ENCODE measurements around the gene CDKL5. TPM values are rescaled to one million over a fixed set of nuclear protein-coding genes. Genes with fewer than 3 reads are reported as not detected.

CDKL5 gene
- polyA plus RNA-seq, 1 experiment: 13.3 TPM

DNA sequence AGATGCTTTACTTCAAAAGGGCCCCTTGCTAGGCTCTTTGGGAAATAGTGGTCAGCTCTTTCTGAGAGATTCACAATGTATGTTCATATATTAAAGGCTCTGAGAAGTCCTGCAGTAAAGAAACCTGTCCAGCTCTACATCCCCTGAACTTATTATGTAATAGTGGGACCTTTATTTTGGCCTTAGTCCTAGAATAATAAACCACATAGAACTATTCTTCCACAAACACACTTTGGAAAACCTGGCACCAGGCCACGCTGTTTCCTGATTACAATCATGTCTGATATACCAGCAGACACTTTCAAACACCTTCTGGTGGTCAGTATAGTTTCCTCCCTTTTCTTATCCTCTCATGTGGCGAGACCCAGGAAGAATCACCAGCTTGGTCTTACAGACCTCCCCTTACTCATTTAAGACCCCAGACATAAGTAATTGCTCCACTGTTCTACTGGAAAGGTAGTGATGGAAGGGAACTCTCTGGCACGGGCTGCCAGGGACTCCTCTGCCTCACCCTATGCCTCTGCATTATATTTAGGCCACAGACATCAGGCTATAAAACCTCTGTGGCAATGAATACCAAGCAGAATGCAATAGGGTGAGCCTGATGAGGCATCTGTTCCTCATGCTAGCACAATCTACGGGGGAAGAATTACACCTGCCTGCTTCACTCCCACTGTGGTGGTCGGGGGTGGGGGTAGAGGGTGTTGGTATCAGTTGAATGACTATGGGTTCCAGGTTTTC is 276.4 kb downstream of the CDKL5 start:
- no peaks in the 10 kb centered on the region for H3K9me3 ChIP-seq (ENCODE audit: control insufficient read depth, insufficient read depth, low read length)
- H3K4me3 ChIP-seq (ENCODE audit: low read depth, low read length): no peak overlapping the region
- TF ChIP-seq, protein P1, sequence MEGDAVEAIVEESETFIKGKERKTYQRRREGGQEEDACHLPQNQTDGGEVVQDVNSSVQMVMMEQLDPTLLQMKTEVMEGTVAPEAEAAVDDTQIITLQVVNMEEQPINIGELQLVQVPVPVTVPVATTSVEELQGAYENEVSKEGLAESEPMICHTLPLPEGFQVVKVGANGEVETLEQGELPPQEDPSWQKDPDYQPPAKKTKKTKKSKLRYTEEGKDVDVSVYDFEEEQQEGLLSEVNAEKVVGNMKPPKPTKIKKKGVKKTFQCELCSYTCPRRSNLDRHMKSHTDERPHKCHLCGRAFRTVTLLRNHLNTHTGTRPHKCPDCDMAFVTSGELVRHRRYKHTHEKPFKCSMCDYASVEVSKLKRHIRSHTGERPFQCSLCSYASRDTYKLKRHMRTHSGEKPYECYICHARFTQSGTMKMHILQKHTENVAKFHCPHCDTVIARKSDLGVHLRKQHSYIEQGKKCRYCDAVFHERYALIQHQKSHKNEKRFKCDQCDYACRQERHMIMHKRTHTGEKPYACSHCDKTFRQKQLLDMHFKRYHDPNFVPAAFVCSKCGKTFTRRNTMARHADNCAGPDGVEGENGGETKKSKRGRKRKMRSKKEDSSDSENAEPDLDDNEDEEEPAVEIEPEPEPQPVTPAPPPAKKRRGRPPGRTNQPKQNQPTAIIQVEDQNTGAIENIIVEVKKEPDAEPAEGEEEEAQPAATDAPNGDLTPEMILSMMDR (IDR thresholded peaks at IDR 0.05; ENCODE audit: low read depth, low read length): no peak
- CTCF ChIA-PET: interaction anchor here (0.5 kb wide), 1 partner anchor 608 kb away, joined by 3 read pairs; no protein-coding TSS in a partner anchor
- no peak overlapping the region for H3K27ac ChIP-seq (ENCODE audit: low read depth, low read length)
- no peak for DNase-seq (ENCODE audit: low read depth, low spot score)
- POLR2A ChIA-PET: no interaction called here
- H3K27me3 ChIP-seq (ENCODE audit: control insufficient read depth, insufficient read depth, low read length): no peaks in the 10 kb centered on the region

DNA sequence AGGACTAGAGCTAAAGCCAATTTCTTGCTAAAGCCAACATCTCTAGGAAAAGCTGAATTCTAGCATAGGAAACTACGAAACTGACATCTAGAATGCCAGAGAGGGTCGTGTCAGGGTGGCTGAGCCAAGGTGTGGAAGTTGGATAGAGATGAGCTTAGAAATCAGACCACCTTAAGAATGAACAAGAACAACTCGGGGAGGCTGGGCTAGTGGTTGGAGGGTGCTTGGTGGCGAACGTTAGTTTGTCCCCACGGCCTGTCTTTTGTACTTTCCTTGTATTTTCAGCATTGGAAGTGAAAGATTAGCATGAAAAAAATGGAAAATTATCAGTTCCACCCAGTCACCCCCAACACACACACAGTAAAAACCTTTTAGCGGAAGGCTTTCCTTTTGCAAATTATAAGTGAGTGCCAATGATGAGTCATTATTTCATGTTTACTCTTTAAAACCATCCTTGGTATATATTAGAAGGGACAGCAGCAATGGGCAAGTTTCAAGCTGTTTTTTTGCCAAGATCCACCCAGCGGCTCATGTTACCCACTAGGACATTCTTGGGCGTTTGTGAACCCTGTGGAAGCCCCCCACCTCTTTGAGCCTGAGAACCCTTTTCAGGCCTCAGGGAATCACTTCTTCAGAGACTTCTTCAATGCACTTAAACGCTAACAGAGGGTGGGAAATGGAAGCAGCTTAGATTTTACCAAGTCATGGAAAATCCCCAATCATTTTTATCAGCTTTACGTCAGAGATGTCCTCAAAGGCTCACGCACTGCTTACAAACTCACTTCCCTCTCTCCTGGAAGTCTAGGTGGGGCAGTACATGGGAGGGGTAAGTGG is 277.2 kb downstream of the CDKL5 start:
- TF ChIP-seq, protein P1 (IDR thresholded peaks at IDR 0.05; ENCODE audit: low read depth, low read length): no peak
- Histone ChIP-seq H3K27ac (ENCODE audit: low read depth, low read length) (no peak overlapping the region), H3K9me3 (ENCODE audit: control insufficient read depth, insufficient read depth, low read length) (no peaks in the 10 kb centered on the region), H3K27me3 (ENCODE audit: control insufficient read depth, insufficient read depth, low read length) (no peaks in the 10 kb centered on the region), H3K4me3 (ENCODE audit: low read depth, low read length) (no peak overlapping the region)
- POLR2A ChIA-PET: interaction anchor here (0.7 kb wide), 1 partner anchor 282 kb away, joined by 3 read pairs; the partner anchor contains the start of gene PHKA2
- CTCF ChIA-PET: interaction anchor here (0.5 kb wide), 1 partner anchor 607 kb away, joined by 3 read pairs; no protein-coding TSS in a partner anchor
- no peak for DNase-seq (ENCODE audit: low read depth, low spot score)

Small RNA genes lying within 50 kb of the gene (small RNA-seq; reads per million reads assigned to genes)
- gene RF00019 (ENCODE audit: insufficient read length, low read depth): not detected

Other genes starting within 250 kb of the CDKL5 start
- gene BEND2, start 204.7 kb upstream of the CDKL5 start, polyA plus RNA-seq (2011; rRNA removed): not detected in 2 replicates
- gene SCML2, start 70.9 kb upstream of the CDKL5 start, polyA plus RNA-seq (2011; rRNA removed): 1.1 and 1.7 TPM in 2 replicates
- gene RS1, start 246.5 kb downstream of the CDKL5 start, polyA plus RNA-seq (2011; rRNA removed): not detected in 2 replicates

Measured in AG04450 (cell line).